PC-9 (cell line): ENCODE measurements around the gene CCDC136. TPM values are rescaled to one million over a fixed set of nuclear protein-coding genes. Genes with fewer than 3 reads are reported as not detected.

Experiments used
- BruUV-seq: library from RNA; stranded (reverse); fragments of 400-500 nt; replicated peaks from 2 replicates; lab custom pipeline; 2021; lab: Mats Ljungman, UMichigan
- CTCF ChIA-PET: fragments of 300-600 bp; sonication (Branson Sonifier 250); formaldehyde crosslinking; loops from one replicate; lab custom pipeline; 2022; ENCODE audit warnings: antibody characterized with exemption; lab: Charles Lee
- POLR2A ChIA-PET: fragments of 300-600 bp; sonication (Branson Sonifier 250); formaldehyde crosslinking; loops from one replicate; lab custom pipeline; 2022; ENCODE audit warnings: antibody characterized with exemption; ENCODE audit not compliant: unreplicated experiment; lab: Charles Lee
- DNase-seq, 2 experiments: peaks; one replicate each; pipeline versions ENCODE4 v3.0.0 to v3.0.0-alpha.2; 2015 to 2022; ENCODE audit warnings: mixed read lengths in 1 of 2
- H2AFZ ChIP-seq: fragments of 200-600 bp; sonication (generic); 2 replicates; pipeline ENCODE4 v1.8.1; 2017; ENCODE audit warnings: antibody characterized with exemption
- H3F3A ChIP-seq: fragments of 200-600 bp; sonication (generic); 2 replicates; pipeline ENCODE4 v1.8.1; 2017; ENCODE audit warnings: antibody characterized with exemption, mild to moderate bottlenecking, low read depth; ENCODE audit not compliant: insufficient read depth
- H3K27ac ChIP-seq: fragments of 200-600 bp; sonication (generic); 2 replicates; pipeline ENCODE4 v1.6.1; 2016; ENCODE audit warnings: mixed run types
- H3K27me3 ChIP-seq: fragments of 200-600 bp; sonication (generic); 2 replicates; pipeline ENCODE4 v1.6.1; 2016; ENCODE audit warnings: low read depth, mixed run types; ENCODE audit not compliant: insufficient read depth
- H3K36me3 ChIP-seq: fragments of 200-600 bp; sonication (generic); 2 replicates; pipeline ENCODE4 v1.6.1; 2016; ENCODE audit warnings: low read depth, mixed run types
- H3K4me1 ChIP-seq: fragments of 200-600 bp; sonication (generic); replicated peaks from 2 replicates; pipeline ENCODE4 v1.6.1; 2016; ENCODE audit warnings: mixed run types; ENCODE audit not compliant: insufficient read depth
- H3K4me2 ChIP-seq: fragments of 200-600 bp; sonication (generic); 2 replicates; pipeline ENCODE4 v1.6.1; 2017; ENCODE audit warnings: mixed run types
- H3K4me3 ChIP-seq: fragments of 200-600 bp; sonication (generic); 2 replicates; pipeline ENCODE4 v1.6.1; 2016; ENCODE audit warnings: mixed run types
- H3K79me2 ChIP-seq: fragments of 200-600 bp; sonication (generic); 2 replicates; pipeline ENCODE4 v1.6.1; 2017; ENCODE audit warnings: low read depth, mixed run types
- H3K9me2 ChIP-seq: fragments of 200-600 bp; sonication (generic); 2 replicates; pipeline ENCODE4 v1.8.1; 2017; ENCODE audit warnings: mild to moderate bottlenecking; ENCODE audit not compliant: insufficient read depth
- H3K9me3 ChIP-seq: fragments of 200-600 bp; sonication (generic); 2 replicates; pipeline ENCODE4 v1.8.1; 2016; ENCODE audit warnings: low read depth; ENCODE audit not compliant: insufficient read depth
- H4K20me1 ChIP-seq: fragments of 200-600 bp; sonication (generic); 2 replicates; pipeline ENCODE4 v1.8.1; 2017; ENCODE audit not compliant: insufficient read depth
- EZH2 ChIP-seq: fragments of 200-600 bp; sonication (generic); IDR thresholded peaks from 2 replicates; pipeline ENCODE4 v1.8.0; 2017; ENCODE audit warnings: antibody characterized with exemption, low read depth
- intact Hi-C: fragments of 100-400 bp; cut with micrococcal nuclease; formaldehyde crosslinking; loops from one replicate; pipeline ENCODE4 v1.10.0; 2022; ENCODE audit not compliant: unreplicated experiment
- total RNA-seq: library from RNA; stranded (reverse); gene quantifications from 2 replicates; pipeline ENCODE4 v1.2.3, GENCODE V29; 2021
- TF ChIP-seq, protein P1 (sequence below): fragments of 200-600 bp; sonication (generic); conservative IDR thresholded peaks from 2 replicates; pipeline ENCODE4 v1.6.1; 2017; ENCODE audit warnings: mixed run types, antibody characterized with exemption, mild to moderate bottlenecking, moderate library complexity

The CCDC136 gene
- total RNA-seq, 1 experiment from 2014 or later, result 7.1 TPM

DNA sequence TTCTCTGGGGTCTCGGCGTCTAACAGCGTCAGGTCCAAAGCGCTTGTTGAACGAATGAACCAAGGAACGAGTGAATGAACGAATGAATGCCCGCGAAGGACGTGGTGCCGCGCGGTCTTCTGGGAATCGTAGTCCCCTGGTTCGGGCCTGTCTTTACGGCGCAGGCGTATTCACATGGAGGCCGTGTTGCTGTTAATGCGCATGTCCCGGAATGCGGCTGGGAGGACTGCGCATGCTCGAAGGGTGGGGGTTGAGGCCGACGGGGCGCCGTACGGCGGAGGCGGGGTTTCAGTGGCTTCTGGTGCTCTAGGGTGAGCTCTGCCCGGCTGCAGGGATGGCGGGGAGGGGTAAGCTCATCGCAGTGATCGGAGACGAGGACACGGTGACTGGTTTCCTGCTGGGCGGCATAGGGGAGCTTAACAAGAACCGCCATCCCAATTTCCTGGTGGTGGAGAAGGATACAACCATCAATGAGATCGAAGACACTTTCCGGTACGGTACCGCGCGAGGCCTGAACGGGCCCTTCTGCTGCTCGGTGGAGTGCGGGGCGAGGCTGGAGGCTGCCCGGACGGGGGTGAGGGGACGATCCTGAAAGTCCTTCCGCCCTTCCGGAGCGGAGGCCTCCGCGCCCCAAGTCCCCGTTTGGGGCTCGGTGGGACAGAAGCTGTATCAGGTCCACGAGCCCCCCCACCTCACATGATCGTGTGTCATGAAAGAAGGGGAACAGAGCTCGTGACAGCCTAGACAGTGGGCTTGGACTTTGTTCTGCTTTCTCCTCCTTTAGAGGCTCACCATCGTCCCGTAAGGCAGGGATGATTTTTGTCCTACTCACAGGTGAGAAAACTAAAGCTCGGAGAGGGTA is 71.0 kb downstream of the CCDC136 start, which contains the start of gene ATP6V1F:
Gene ATP6V1F (plus strand): TSS at position 286 of the 862 bp plus-strand sequence. CDS start 49 bp downstream, at position 335.
- Histone ChIP-seq H3K4me2 (peak within 1 kb of the TSS; percentile 99), H3K9me3 (no peaks in the 10 kb centered on the region), H2AFZ (peak within 1 kb of the TSS; percentile 94), H3K4me3 (peak within 1 kb of the TSS; percentile 71), H3K27me3 (no peaks in the 10 kb centered on the region), H3K4me1 (peaks cover 10% of the 10 kb centered on the region), H3K9me2 (no peaks in the 10 kb centered on the region), H3K79me2 (peaks cover 21% of the 10 kb centered on the region), H3K27ac (no peak within 1 kb of the TSS), H4K20me1 (peaks cover 5% of the 10 kb centered on the region), H3K36me3 (no peaks in the 10 kb centered on the region), H3F3A (peaks cover 13% of the 10 kb centered on the region; the same call in 1 of the 2 replicates)
- intact Hi-C loops, result loop anchor here (2.0 to 5.0 kb wide), 2 partner anchors 30 to 71 kb away; partner anchors contain the start of gene CCDC136
- POLR2A ChIA-PET, result interaction anchor here (1.0 kb wide), 1 partner anchor 124 kb away, joined by 3 read pairs; the partner anchor contains the start of gene CALU
- peak; percentile 88 to 99 for DNase-seq
- no TSS peak for BruUV-seq
- CTCF ChIA-PET, result interaction anchor here (0.7 to 2.0 kb wide), 6 partner anchors 18 to 436 kb away, joined by 3 to 13 read pairs (median 4); no protein-coding TSS in a partner anchor
- no peak for TF ChIP-seq EZH2
- TF ChIP-seq, protein P1, sequence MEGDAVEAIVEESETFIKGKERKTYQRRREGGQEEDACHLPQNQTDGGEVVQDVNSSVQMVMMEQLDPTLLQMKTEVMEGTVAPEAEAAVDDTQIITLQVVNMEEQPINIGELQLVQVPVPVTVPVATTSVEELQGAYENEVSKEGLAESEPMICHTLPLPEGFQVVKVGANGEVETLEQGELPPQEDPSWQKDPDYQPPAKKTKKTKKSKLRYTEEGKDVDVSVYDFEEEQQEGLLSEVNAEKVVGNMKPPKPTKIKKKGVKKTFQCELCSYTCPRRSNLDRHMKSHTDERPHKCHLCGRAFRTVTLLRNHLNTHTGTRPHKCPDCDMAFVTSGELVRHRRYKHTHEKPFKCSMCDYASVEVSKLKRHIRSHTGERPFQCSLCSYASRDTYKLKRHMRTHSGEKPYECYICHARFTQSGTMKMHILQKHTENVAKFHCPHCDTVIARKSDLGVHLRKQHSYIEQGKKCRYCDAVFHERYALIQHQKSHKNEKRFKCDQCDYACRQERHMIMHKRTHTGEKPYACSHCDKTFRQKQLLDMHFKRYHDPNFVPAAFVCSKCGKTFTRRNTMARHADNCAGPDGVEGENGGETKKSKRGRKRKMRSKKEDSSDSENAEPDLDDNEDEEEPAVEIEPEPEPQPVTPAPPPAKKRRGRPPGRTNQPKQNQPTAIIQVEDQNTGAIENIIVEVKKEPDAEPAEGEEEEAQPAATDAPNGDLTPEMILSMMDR, result no peak

DNA sequence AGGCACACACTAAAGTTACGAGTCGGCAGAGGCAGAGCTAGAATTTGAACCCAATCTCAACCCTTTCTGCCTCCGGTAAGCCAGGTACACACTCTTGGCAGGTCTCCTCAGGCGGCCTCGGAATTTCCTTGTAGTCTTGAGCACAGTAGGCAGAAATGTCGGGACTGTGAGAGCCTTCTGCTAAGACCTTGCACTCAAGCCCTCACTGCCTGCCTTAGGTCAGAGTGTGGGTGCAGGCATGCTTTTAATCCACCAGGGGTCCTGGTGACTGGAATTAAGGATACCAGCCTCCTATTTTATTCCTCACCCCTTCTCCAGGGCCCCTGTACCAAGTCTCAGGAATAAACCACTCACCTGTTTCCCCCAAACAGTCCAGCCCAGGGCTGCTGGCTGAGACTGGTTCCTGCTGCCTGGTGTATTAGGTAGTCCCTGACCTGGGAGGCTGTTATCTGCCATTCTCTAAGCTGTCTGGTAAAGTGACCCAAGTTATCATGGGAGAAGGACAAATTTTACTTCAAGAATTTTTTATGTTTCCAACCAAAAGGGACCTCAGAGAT is 71.7 kb downstream of the CCDC136 start:
- Histone ChIP-seq H3K36me3 (no peaks in the 10 kb centered on the region), H4K20me1 (peaks cover 5% of the 10 kb centered on the region), H3K27ac (no peak overlapping the region), H3F3A (peaks cover 19% of the 10 kb centered on the region; the same call in 1 of the 2 replicates), H3K4me2 (peak overlapping the region; percentile 99), H3K9me2 (no peaks in the 10 kb centered on the region), H3K4me1 (peaks cover 15% of the 10 kb centered on the region), H3K79me2 (peaks cover 21% of the 10 kb centered on the region), H2AFZ (peak overlapping the region; percentile 94), H3K9me3 (no peaks in the 10 kb centered on the region), H3K4me3 (peak overlapping the region; percentile 71), H3K27me3 (no peaks in the 10 kb centered on the region)
- intact Hi-C loops, result loop anchor here (2.0 to 5.0 kb wide), 2 partner anchors 29 to 71 kb away; partner anchors contain the start of gene CCDC136
- TSS peak; percentile 42 for BruUV-seq
- POLR2A ChIA-PET, result no interaction called here
- CTCF ChIA-PET, result interaction anchor here (0.7 to 2.0 kb wide), 4 partner anchors 17 to 436 kb away, joined by 3 to 13 read pairs (median 8); no protein-coding TSS in a partner anchor
- no peak for TF ChIP-seq EZH2
- TF ChIP-seq, protein P1, result peak; percentile 68
- DNase-seq, result peak; percentile 56 to 66

DNA sequence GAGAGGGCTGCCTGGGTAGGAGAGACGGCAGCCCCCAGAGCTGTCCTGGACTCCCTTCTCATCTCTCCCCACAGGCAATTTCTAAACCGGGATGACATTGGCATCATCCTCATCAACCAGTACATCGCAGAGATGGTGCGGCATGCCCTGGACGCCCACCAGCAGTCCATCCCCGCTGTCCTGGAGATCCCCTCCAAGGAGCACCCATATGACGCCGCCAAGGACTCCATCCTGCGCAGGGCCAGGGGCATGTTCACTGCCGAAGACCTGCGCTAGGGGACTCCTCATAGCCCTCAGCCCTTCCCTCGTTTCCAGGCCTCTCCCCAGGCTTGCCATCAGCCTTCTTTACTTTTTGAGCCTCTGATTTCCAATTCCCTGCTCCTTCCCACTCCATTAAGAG is 73.5 kb downstream of the CCDC136 start:
- Histone ChIP-seq H3K4me3 (no peak overlapping the region), H3K36me3 (no peaks in the 10 kb centered on the region), H3K9me3 (no peaks in the 10 kb centered on the region), H3K4me2 (no peak overlapping the region), H4K20me1 (peaks cover 5% of the 10 kb centered on the region), H3K79me2 (peaks cover 21% of the 10 kb centered on the region), H3F3A (peaks cover 23% of the 10 kb centered on the region; the same call in 1 of the 2 replicates), H3K4me1 (peaks cover 20% of the 10 kb centered on the region), H2AFZ (no peak overlapping the region), H3K27ac (no peak overlapping the region), H3K27me3 (no peaks in the 10 kb centered on the region), H3K9me2 (no peaks in the 10 kb centered on the region)
- no peak for DNase-seq
- POLR2A ChIA-PET, result no interaction called here
- CTCF ChIA-PET, result no interaction called here
- intact Hi-C loops, result no loop called here
- no peak for TF ChIP-seq EZH2
- TF ChIP-seq, protein P1, result no peak
- no TSS peak for BruUV-seq
